Psoas muscle (tissue), 8 donors: ENCODE measurements around the gene SLBP. TPM values are rescaled to one million over a fixed set of nuclear protein-coding genes. Genes with fewer than 3 reads are reported as not detected.
"Not testable (repeated sequence)": the region's sequence is repeated elsewhere in the genome, so short reads cannot be mapped to it uniquely, and the experiment has no call there.

Source experiments
- ATAC-seq, 4 donors: fragments of 200-7000 bp; cut with Tn5 transposase; one replicate each; pipeline ENCODE4 v1.9.1; 2020; ENCODE audit warnings: moderate library complexity in 3 of 4, mild to moderate bottlenecking in 2 of 4
- DNase-seq, 2 donors: peaks; one replicate each; pipeline ENCODE4 v3.0.0-alpha.2; 2020
- H3K27ac ChIP-seq: fragments of 200-600 bp; one replicate; pipeline ENCODE4 v1.8.0; 2022
- H3K27me3 ChIP-seq, 3 donors: fragments of 200-600 bp in 1 of 3; one replicate each; pipeline versions ENCODE4 v1.6.1 to v1.8.0; 2013 to 2022; ENCODE audit warnings: low read length in 2 of 3, mild to moderate bottlenecking in 2 of 3, moderate library complexity in 1 of 3; ENCODE audit not compliant: insufficient read depth in 3 of 3
- H3K36me3 ChIP-seq, 2 donors: fragments of 200-600 bp in 1 of 2; one replicate each; pipeline versions ENCODE4 v1.6.1 to v1.8.0; 2013 to 2022; ENCODE audit warnings: low read depth in 1 of 2, mild to moderate bottlenecking in 1 of 2, moderate library complexity in 1 of 2; ENCODE audit not compliant: insufficient read depth in 1 of 2
- H3K4me1 ChIP-seq: fragments of 200-600 bp; one replicate; pipeline ENCODE4 v1.8.0; 2022
- H3K4me3 ChIP-seq: fragments of 200-600 bp; one replicate; pipeline ENCODE4 v1.8.0; 2022; ENCODE audit warnings: mild to moderate bottlenecking
- H3K9me3 ChIP-seq: fragments of 200-600 bp; one replicate; pipeline ENCODE4 v1.8.0; 2022
- CTCF ChIP-seq: fragments of 200-600 bp; IDR thresholded peaks from one replicate; pipeline ENCODE4 v1.8.0; 2022; ENCODE audit warnings: antibody characterized with exemption
- WGBS, 3 donors: extraction: QIAGEN DNeasy Blood & Tissue Kit; methylation state at CpG; one replicate each; pipeline versions ENCODE4 v1.1.6 to v1.1.7; 2013; 5-methylcytosine and 5-hydroxymethylcytosine counted together
- intact Hi-C, 2 donors: fragments of 100-400 bp; cut with DNase I; formaldehyde crosslinking; loops; one replicate each; pipeline versions ENCODE4 v1.11.0 to v1.14.2; 2022
- polyA plus RNA-seq, 3 donors: library from polyadenylated mRNA; stranded (reverse); fragments of 200-250 nt; gene quantifications; one replicate each; pipeline ENCODE4 v1.2.3, GENCODE V29; 2013
- total RNA-seq, 4 donors: library from RNA; stranded (reverse); fragmentation: NEBNext Ultra II Directional in 2 of 4; extraction: Animal tissue kit (Norgen Biotek cat#: 25700) in 2 of 4; gene quantifications; one replicate each; pipeline versions ENCODE4 v1.2.1 to v1.2.4, GENCODE V29; 2021 to 2023
- donor health status: healthy with polysubstance abuse.
- donor health status: DM: no; HTN: no; CAD: no; lungs with moderate emphysema.
- donor health status: Bipolar disorder and iron deficiency.
- donor health status: healthy.
- donor health status: DM: yes; HTN: yes; CAD: no.
- donor health status: DM: no; HTN: no; CAD: no.
- donor health status: DM: no; HTN: no; CAD: no.
- donor health status: DM: yes; HTN: yes; CAD: no.

Gene SLBP
- total and polyA plus RNA-seq, 7 donors = 15.4 to 18.8 (median 16.3) TPM

- no peaks in the 10 kb centered on the region for H3K9me3 ChIP-seq
- H3K4me3 ChIP-seq = no peak overlapping the region
- no peak for TF ChIP-seq CTCF
- no peak overlapping the region for H3K27ac ChIP-seq
- no peaks in the 10 kb centered on the region for H3K36me3 ChIP-seq
- intact Hi-C loops = no loop called here
- H3K27me3 ChIP-seq = no peaks in the 10 kb centered on the region
- H3K4me1 ChIP-seq = no peaks in the 10 kb centered on the region
- DNase-seq = no peak
- no peak for ATAC-seq
- 75 to 87% (median 79%) methylated on average over 10 of the region's 10 CpGs for WGBS, 3 donors
Measured at GRCh38 chr4:1675802-1676137, 36.3 kb downstream of the SLBP start.

GRCh38 chr4:1675136-1675801 is 36.9 kb downstream of the SLBP start:
- intact Hi-C loops = no loop called here
- no peak for TF ChIP-seq CTCF

GRCh38 chr4:1674682-1675081 is 37.4 kb downstream of the SLBP start:
- H3K27ac ChIP-seq = no peak overlapping the region
- H3K4me1 ChIP-seq = no peaks in the 10 kb centered on the region
- no peak for TF ChIP-seq CTCF
- no peak overlapping the region for H3K4me3 ChIP-seq
- ATAC-seq = no peak
- intact Hi-C loops = no loop called here
- no peaks in the 10 kb centered on the region for H3K36me3 ChIP-seq
- DNase-seq = no peak
- no peaks in the 10 kb centered on the region for H3K27me3 ChIP-seq
- 61 to 69% (median 69%) methylated on average over 9 of the region's 9 CpGs for WGBS, 3 donors
- H3K9me3 ChIP-seq = no peaks in the 10 kb centered on the region

More at GRCh38 chr4:1675136-1675801, 36.9 kb downstream of the SLBP start:
- H3K4me1 ChIP-seq = no peaks in the 10 kb centered on the region
- H3K9me3 ChIP-seq = no peaks in the 10 kb centered on the region
- no peak overlapping the region for H3K27ac ChIP-seq
- DNase-seq = no peak
- no peaks in the 10 kb centered on the region for H3K27me3 ChIP-seq
- no peak overlapping the region for H3K4me3 ChIP-seq
- no peaks in the 10 kb centered on the region for H3K36me3 ChIP-seq
- ATAC-seq = no peak
- WGBS, 3 donors = 77 to 82% (median 81%) methylated on average over 19 of the region's 19 CpGs

GRCh38 chr4:1673671-1674070 is 38.4 kb downstream of the SLBP start:
- TF ChIP-seq CTCF = no peak
- H3K27me3 ChIP-seq = no peaks in the 10 kb centered on the region
- no peaks in the 10 kb centered on the region for H3K9me3 ChIP-seq
- ATAC-seq = no peak
- DNase-seq = no peak
- H3K4me1 ChIP-seq = no peaks in the 10 kb centered on the region
- no peaks in the 10 kb centered on the region for H3K36me3 ChIP-seq
- no peak overlapping the region for H3K4me3 ChIP-seq
- no peak overlapping the region for H3K27ac ChIP-seq
- intact Hi-C loops = no loop called here
- 79 to 83% (median 82%) methylated on average over 20 of the region's 20 CpGs for WGBS, 3 donors

- H3K4me1 ChIP-seq, H3K4me3 ChIP-seq, H3K36me3 ChIP-seq, intact Hi-C loops, H3K27ac ChIP-seq, DNase-seq, H3K9me3 ChIP-seq, ATAC-seq, H3K27me3 ChIP-seq: not testable (repeated sequence)
- 90 to 93% (median 92%) methylated on average over 20 of the region's 20 CpGs for WGBS, 3 donors
Measured at GRCh38 chr4:1671011-1671410, 41.1 kb downstream of the SLBP start.
